Esophagus muscularis mucosa (tissue), 4 donors: ENCODE results near the gene RAB4A. TPM values are rescaled to one million over a fixed set of nuclear protein-coding genes. Genes with fewer than 3 reads are reported as not detected.

Experiments used
- DNase-seq: peaks from one replicate; pipeline ENCODE4 v3.0.0-alpha.2; 2017; ENCODE audit errors: extremely low spot score
- H3K27ac ChIP-seq, 4 donors: fragments of 200-600 bp; sonication (generic); replicated peaks in 1 of 4; 1 replicate in 3 of 4; 2 replicates in 1 of 4; pipeline ENCODE4 v1.5.1; 2016 to 2019; ENCODE audit warnings: mild to moderate bottlenecking in 1 of 4
- H3K27me3 ChIP-seq, 4 donors: fragments of 200-600 bp; sonication (generic); one replicate each; pipeline versions ENCODE4 v1.5.1 to v1.6.0; 2016 to 2019
- H3K36me3 ChIP-seq, 4 donors: fragments of 200-600 bp; sonication (generic); one replicate each; pipeline ENCODE4 v1.5.1; 2016 to 2019
- H3K4me1 ChIP-seq, 4 donors: fragments of 200-600 bp; sonication (generic); one replicate each; pipeline ENCODE4 v1.5.1; 2016 to 2019
- H3K4me3 ChIP-seq, 4 donors: fragments of 200-600 bp; sonication (generic); 1 replicate in 2 of 4; 2 replicates in 2 of 4; pipeline ENCODE4 v1.5.1; 2016 to 2019; ENCODE audit warnings: mild to moderate bottlenecking in 4 of 4, moderate library complexity in 1 of 4
- H3K9me3 ChIP-seq, 4 donors: fragments of 200-600 bp; sonication (generic); 1 replicate in 3 of 4; 2 replicates in 1 of 4; pipeline ENCODE4 v1.5.1; 2016 to 2019
- CTCF ChIP-seq, 3 experiments: fragments of 200-600 bp in 2 of 3; fragments of 450-650 bp in 1 of 3; sonication (generic) in 2 of 3; IDR thresholded peaks; one replicate each; pipeline ENCODE4 v1.5.1; 2017 to 2019; ENCODE audit warnings: antibody characterized with exemption in 3 of 3, mild to moderate bottlenecking in 2 of 3, moderate library complexity in 1 of 3
- EP300 ChIP-seq: sonication (generic); formaldehyde crosslinking; IDR thresholded peaks from one replicate; pipeline ENCODE4 v1.6.1; 2017; ENCODE audit warnings: antibody characterized with exemption
- POLR2A ChIP-seq: fragments of 450-650 bp; IDR thresholded peaks from one replicate; pipeline ENCODE4 v1.6.1; 2017; ENCODE audit warnings: antibody characterized with exemption, moderate library complexity, mild to moderate bottlenecking, low read depth
- POLR2AphosphoS5 ChIP-seq, 2 donors: sonication (generic); formaldehyde crosslinking; IDR thresholded peaks; one replicate each; pipeline ENCODE4 v1.6.1; 2017; ENCODE audit warnings: antibody characterized with exemption in 2 of 2
- WGBS: methylation state at CpG from one replicate; pipeline ENCODE4 v1.1.5; 2018; 5-methylcytosine and 5-hydroxymethylcytosine counted together
- intact Hi-C: fragments of 100-400 bp; cut with DNase I; formaldehyde crosslinking; loops from one replicate; pipeline ENCODE4 v1.15.1; 2023
- total RNA-seq, 4 donors: library from RNA; depleted of rRNA; stranded (reverse); fragments of >200 nt; gene quantifications; one replicate each; pipeline versions ENCODE4 v1.1.0 to v1.2.1, GENCODE V29; 2016

The RAB4A gene
- total RNA-seq, 4 donors from 2014 or later = 94.9 to 129 (median 108) TPM

- Histone ChIP-seq H3K4me3 (no peak overlapping the region), H3K36me3 (no peaks in the 10 kb centered on the region), H3K27ac (no peak overlapping the region), H3K4me1 (peaks cover 7 to 14% (median 10%) of the 10 kb centered on the region in 4 donors), H3K9me3 (peaks cover 0 to 3% (median 1%) of the 10 kb centered on the region in 4 donors), H3K27me3 (no peaks in the 10 kb centered on the region)
- no peak for DNase-seq
- intact Hi-C loops = no loop called here
- TF ChIP-seq POLR2A = no peak
- TF ChIP-seq POLR2AphosphoS5 (IDR thresholded peaks at IDR 0.05) = no peak
- TF ChIP-seq EP300 = no peak
- no peak for TF ChIP-seq CTCF (IDR thresholded peaks at IDR 0.05)
- WGBS = 98% methylated on average over 2 of the region's 2 CpGs
Measured at GRCh38 chr1:229262239-229262638, 8.7 kb upstream of the RAB4A start.

GRCh38 chr1:229263254-229263653 lies 7.7 kb upstream of the RAB4A start:
- H3K27ac ChIP-seq = no peak overlapping the region
- intact Hi-C loops = no loop called here
- DNase-seq = peak; percentile 80
- no peak for TF ChIP-seq EP300
- TF ChIP-seq CTCF (IDR thresholded peaks at IDR 0.05) = no peak
- TF ChIP-seq POLR2A = no peak
- no peak for TF ChIP-seq POLR2AphosphoS5 (IDR thresholded peaks at IDR 0.05)
- H3K9me3 ChIP-seq = peaks cover 0 to 7% (median 3%) of the 10 kb centered on the region in 4 donors
- no peaks in the 10 kb centered on the region for H3K36me3 ChIP-seq
- no peaks in the 10 kb centered on the region for H3K27me3 ChIP-seq
- H3K4me1 ChIP-seq = peaks cover 7 to 9% (median 8%) of the 10 kb centered on the region in 4 donors
- no peak overlapping the region for H3K4me3 ChIP-seq

GRCh38 chr1:229264068-229264467 lies 6.8 kb upstream of the RAB4A start:
- Histone ChIP-seq H3K27ac (no peak overlapping the region), H3K4me1 (peaks cover 0 to 11% (median 8%) of the 10 kb centered on the region in 4 donors), H3K36me3 (no peaks in the 10 kb centered on the region), H3K27me3 (no peaks in the 10 kb centered on the region), H3K4me3 (no peak overlapping the region), H3K9me3 (peaks cover 0 to 7% (median 3%) of the 10 kb centered on the region in 4 donors)
- 88% methylated on average over 7 of the region's 7 CpGs for WGBS
- intact Hi-C loops = no loop called here
- DNase-seq = peak; percentile 24
- no peak for TF ChIP-seq EP300
- no peak for TF ChIP-seq CTCF (IDR thresholded peaks at IDR 0.05)
- TF ChIP-seq POLR2AphosphoS5 (IDR thresholded peaks at IDR 0.05) = no peak
- no peak for TF ChIP-seq POLR2A

- H3K27me3 ChIP-seq = no peaks in the 10 kb centered on the region
- H3K9me3 ChIP-seq = peaks cover 0 to 7% (median 3%) of the 10 kb centered on the region in 4 donors
- no peaks in the 10 kb centered on the region for H3K36me3 ChIP-seq
- H3K4me1 ChIP-seq = peaks cover 0 to 15% (median 12%) of the 10 kb centered on the region in 4 donors
- peak; percentile 12 for DNase-seq
- TF ChIP-seq POLR2AphosphoS5 (IDR thresholded peaks at IDR 0.05) (no peak), POLR2A (no peak), EP300 (no peak), CTCF (IDR thresholded peaks at IDR 0.05) (no peak)
- intact Hi-C loops = no loop called here
- 92% methylated on average over 5 of the region's 5 CpGs for WGBS
- H3K27ac ChIP-seq = no peak overlapping the region
- H3K4me3 ChIP-seq = no peak overlapping the region
Measured at GRCh38 chr1:229264487-229264886, 6.4 kb upstream of the RAB4A start.

GRCh38 chr1:229266274-229266673 lies 4.6 kb upstream of the RAB4A start:
- Histone ChIP-seq H3K27ac (no peak overlapping the region), H3K36me3 (no peaks in the 10 kb centered on the region), H3K9me3 (peaks cover 0 to 7% (median 3%) of the 10 kb centered on the region in 4 donors), H3K27me3 (no peaks in the 10 kb centered on the region), H3K4me3 (no peak overlapping the region), H3K4me1 (peaks cover 10 to 30% (median 26%) of the 10 kb centered on the region in 4 donors)
- WGBS = 85% methylated on average over 3 of the region's 3 CpGs
- TF ChIP-seq POLR2AphosphoS5 (IDR thresholded peaks at IDR 0.05) (no peak), CTCF (IDR thresholded peaks at IDR 0.05) (no peak), POLR2A (no peak), EP300 (no peak)
- intact Hi-C loops = no loop called here
- DNase-seq = no peak
